ENCODE results near the gene OBI1. TPM values are rescaled to one million over a fixed set of nuclear protein-coding genes. Genes with fewer than 3 reads are reported as not detected.

OBI1 gene
- total and polyA plus RNA-seq, 2 donors (not counting 3 experiments of a cell fraction or from before 2014, with no cell fraction given) = 5.0 to 16.1 TPM

DNA sequence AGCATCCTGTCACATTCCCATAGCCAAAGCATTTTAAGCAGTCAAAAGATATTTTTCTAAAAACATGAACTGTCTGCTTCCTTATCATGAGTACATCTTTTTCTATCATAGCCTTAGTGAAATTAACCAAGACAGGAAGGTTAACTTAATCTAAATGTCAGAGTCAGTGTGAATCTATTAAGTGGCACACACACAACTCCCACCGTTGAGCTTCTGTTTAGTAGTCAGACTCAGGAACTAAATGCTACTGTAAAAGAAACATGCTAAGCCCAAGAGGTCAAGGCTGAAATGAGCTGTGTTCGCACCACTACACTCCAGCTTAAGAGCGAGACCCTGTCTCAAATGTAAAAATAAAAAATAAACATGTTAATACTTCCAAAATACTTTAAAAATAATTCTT is 47.9 kb downstream of the OBI1 start:
- CTCF ChIA-PET = interaction anchor here (1.0 kb wide), 1 partner anchor 10 kb away, joined by 4 read pairs; no protein-coding TSS in a partner anchor
- BruUV-seq (replicated peaks) = no TSS peak

More for the DNA sequence above, 47.9 kb downstream of the OBI1 start:
- TF ChIP-seq POLR2AphosphoS5 (IDR thresholded peaks at IDR 0.05; ENCODE audit: insufficient read depth, low read depth, low read length) (no peak), POLR2A (IDR thresholded peaks at IDR 0.05; ENCODE audit: low read depth, low read length) (no peak), EZH2 (IDR thresholded peaks at IDR 0.05; ENCODE audit: borderline replicate concordance, low read depth, low read length, severe bottlenecking) (no peak), JUN (IDR thresholded peaks at IDR 0.05; ENCODE audit: borderline replicate concordance, insufficient read depth, insufficient read length, low read depth) (no peak), GATA2 (IDR thresholded peaks at IDR 0.05; ENCODE audit: insufficient read depth, insufficient read length, low read depth, low read length) (no peak), MYC (IDR thresholded peaks at IDR 0.05; ENCODE audit: low read depth, low read length) (no peak), FOS (IDR thresholded peaks at IDR 0.05; ENCODE audit: borderline replicate concordance, insufficient read depth, low read length) (no peak)
- TF ChIP-seq, protein P1, sequence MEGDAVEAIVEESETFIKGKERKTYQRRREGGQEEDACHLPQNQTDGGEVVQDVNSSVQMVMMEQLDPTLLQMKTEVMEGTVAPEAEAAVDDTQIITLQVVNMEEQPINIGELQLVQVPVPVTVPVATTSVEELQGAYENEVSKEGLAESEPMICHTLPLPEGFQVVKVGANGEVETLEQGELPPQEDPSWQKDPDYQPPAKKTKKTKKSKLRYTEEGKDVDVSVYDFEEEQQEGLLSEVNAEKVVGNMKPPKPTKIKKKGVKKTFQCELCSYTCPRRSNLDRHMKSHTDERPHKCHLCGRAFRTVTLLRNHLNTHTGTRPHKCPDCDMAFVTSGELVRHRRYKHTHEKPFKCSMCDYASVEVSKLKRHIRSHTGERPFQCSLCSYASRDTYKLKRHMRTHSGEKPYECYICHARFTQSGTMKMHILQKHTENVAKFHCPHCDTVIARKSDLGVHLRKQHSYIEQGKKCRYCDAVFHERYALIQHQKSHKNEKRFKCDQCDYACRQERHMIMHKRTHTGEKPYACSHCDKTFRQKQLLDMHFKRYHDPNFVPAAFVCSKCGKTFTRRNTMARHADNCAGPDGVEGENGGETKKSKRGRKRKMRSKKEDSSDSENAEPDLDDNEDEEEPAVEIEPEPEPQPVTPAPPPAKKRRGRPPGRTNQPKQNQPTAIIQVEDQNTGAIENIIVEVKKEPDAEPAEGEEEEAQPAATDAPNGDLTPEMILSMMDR (IDR thresholded peaks at IDR 0.05; ENCODE audit: extremely low read depth in 1 of 2, insufficient read depth in 1 of 2, low read depth in 1 of 2, low read length in 2 of 2) = no peak
- TF ChIP-seq, protein P2, sequence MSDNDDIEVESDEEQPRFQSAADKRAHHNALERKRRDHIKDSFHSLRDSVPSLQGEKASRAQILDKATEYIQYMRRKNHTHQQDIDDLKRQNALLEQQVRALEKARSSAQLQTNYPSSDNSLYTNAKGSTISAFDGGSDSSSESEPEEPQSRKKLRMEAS (IDR thresholded peaks at IDR 0.05; ENCODE audit: insufficient read depth, insufficient read length) = no peak
- H2AFZ ChIP-seq (ENCODE audit: low read depth, low read length) = no peak overlapping the region
- peaks cover 7% of the 10 kb centered on the region for H3K4me1 ChIP-seq (ENCODE audit: control insufficient read depth, extremely low read depth, insufficient read depth, low read length)
- H3K9ac ChIP-seq (replicated peaks; ENCODE audit: extremely low read depth, insufficient read depth, low read length) = no peak overlapping the region
- H3K4me2 ChIP-seq (ENCODE audit: insufficient read depth, low read length) = no peak overlapping the region
- no peak overlapping the region for H3K4me3 ChIP-seq (replicated peaks in 1 of 3; ENCODE audit: insufficient read depth in 1 of 3, low read depth in 1 of 3, low read length in 3 of 3)
- H3K79me2 ChIP-seq (ENCODE audit: control insufficient read depth, insufficient read depth, low read length) = no peaks in the 10 kb centered on the region
- dilution Hi-C loops (cut with MboI; ENCODE audit: extremely low pct_ligation_motif_present, low sequenced_read_pairs) (no loop called here), intact Hi-C loops (cut with micrococcal nuclease) (no loop called here)
- FAIRE-seq (peak; percentile 15), DNase-seq (ENCODE audit: low read depth, low spot score) (no peak)
- no peaks in the 10 kb centered on the region for H3K9me3 ChIP-seq (replicated peaks; ENCODE audit: control insufficient read depth, insufficient read depth, low read length)
- no peaks in the 10 kb centered on the region for H4K20me1 ChIP-seq (replicated peaks; ENCODE audit: control insufficient read depth, extremely low read depth, insufficient read depth, low read length)
- no peak overlapping the region for H3K27ac ChIP-seq (ENCODE audit: insufficient read depth, low read depth, low read length)
- peaks cover 0 to 2% of the 10 kb centered on the region in 2 experiments for H3K36me3 ChIP-seq (ENCODE audit: control insufficient read depth in 2 of 2, extremely low read depth in 1 of 2, insufficient read depth in 2 of 2, low read length in 2 of 2)
- POLR2A ChIA-PET = no interaction called here
- peaks cover 13 to 36% of the 10 kb centered on the region in 2 experiments for H3K27me3 ChIP-seq (ENCODE audit: control insufficient read depth in 2 of 2, insufficient read depth in 2 of 2, low read length in 2 of 2)
- H3K9me1 ChIP-seq (replicated peaks; ENCODE audit: control insufficient read depth, extremely low read depth, insufficient read depth, low read length) = no peaks in the 10 kb centered on the region
